ENCODE results near the gene NOD2.

- TF ChIP-seq ZNF639 (CRISPR knock-in tag; conservative IDR thresholded peaks at IDR 0.05) (no peak), CTCF (CRISPR knock-in tag; IDR thresholded peaks at IDR 0.05) (no peak), DNMT3B (CRISPR knock-in tag; conservative IDR thresholded peaks at IDR 0.05) (no peak), RFX5 (IDR thresholded peaks at IDR 0.05; ENCODE audit: low read depth, low read length) (no peak), CREB1 (IDR thresholded peaks at IDR 0.05) (no peak), CREB1 (CRISPR knock-in tag; IDR thresholded peaks at IDR 0.05) (no peak), CREB3 (CRISPR knock-in tag; IDR thresholded peaks at IDR 0.05) (no peak), RELA (CRISPR knock-in tag; IDR thresholded peaks at IDR 0.05) (no peak), EZH2 (conservative IDR thresholded peaks at IDR 0.05; ENCODE audit: low read depth, low read length) (no peak), ZFYVE20 (CRISPR knock-in tag; IDR thresholded peaks at IDR 0.05; ENCODE audit: borderline replicate concordance, low read depth) (no peak)
Observed at GRCh38 chr16:50697421-50697715, 4.0 kb downstream of the NOD2 start.

Data from HepG2 (cell line).